Body of pancreas (tissue), 4 donors: ENCODE results near the gene CD70. TPM values are rescaled to one million over a fixed set of nuclear protein-coding genes. Genes with fewer than 3 reads are reported as not detected.
"Not testable (repeated sequence)": the region's sequence is repeated elsewhere in the genome, so short reads cannot be mapped to it uniquely, and the experiment has no call there.

Experiments used
- ATAC-seq: fragments of 150-250 bp; one replicate; pipeline ENCODE4 v1.9.1; 2016
- DNase-seq, 4 donors: peaks; one replicate each; pipeline ENCODE4 v3.0.0-alpha.2; 2019
- H3K27ac ChIP-seq, 4 donors: fragments of 200-600 bp; sonication (generic); 1 replicate in 3 of 4; 2 replicates in 1 of 4; pipeline versions ENCODE4 v1.5.1 to v1.6.1; 2016 to 2019; ENCODE audit warnings: mild to moderate bottlenecking in 1 of 4, mixed read lengths in 1 of 4, moderate library complexity in 1 of 4
- H3K27me3 ChIP-seq, 2 donors: fragments of 200-600 bp; sonication (generic); one replicate each; pipeline ENCODE4 v1.6.0; 2016; ENCODE audit warnings: mild to moderate bottlenecking in 1 of 2
- H3K36me3 ChIP-seq, 2 donors: fragments of 200-600 bp; sonication (generic); replicated peaks in 1 of 2; 2 replicates each; pipeline ENCODE4 v1.5.1; 2016; ENCODE audit warnings: low read depth in 2 of 2; ENCODE audit not compliant: insufficient read depth in 1 of 2
- H3K4me1 ChIP-seq: fragments of 200-600 bp; sonication (generic); one replicate; pipeline ENCODE4 v1.6.0; 2016
- H3K4me3 ChIP-seq, 2 donors: fragments of 200-600 bp; sonication (generic); 1 replicate in 1 of 2; 2 replicates in 1 of 2; pipeline ENCODE4 v1.5.1; 2016 to 2019
- H3K9me3 ChIP-seq, 3 donors: fragments of 200-600 bp; sonication (generic); 1 replicate in 2 of 3; 2 replicates in 1 of 3; pipeline ENCODE4 v1.5.1; 2016
- CTCF ChIP-seq, 7 experiments: fragments of 450-650 bp in 4 of 7; fragments of 200-600 bp in 3 of 7; sonication (generic) in 3 of 7; IDR thresholded peaks; one replicate each; pipeline ENCODE4 v1.5.1; 2016 to 2019; ENCODE audit warnings: antibody characterized with exemption in 7 of 7
- POLR2A ChIP-seq, 3 donors: fragments of 450-650 bp; IDR thresholded peaks; one replicate each; pipeline ENCODE4 v1.6.1; 2016; ENCODE audit warnings: antibody characterized with exemption in 3 of 3, mild to moderate bottlenecking in 2 of 3
- WGBS, 2 donors: methylation state at CpG; one replicate each; pipeline ENCODE4 v1.1.5; 2017; 5-methylcytosine and 5-hydroxymethylcytosine counted together
- intact Hi-C: fragments of 100-400 bp; cut with DNase I; formaldehyde crosslinking; loops from one replicate; pipeline ENCODE4 v1.15.1; 2023
- total RNA-seq, 2 donors: library from RNA; depleted of rRNA; stranded (reverse); fragments of >200 nt; gene quantifications; one replicate each; pipeline ENCODE4 v1.1.0, GENCODE V29; 2016

Gene CD70
- not detected for total RNA-seq

- Histone ChIP-seq H3K27me3 (peaks cover 0 to 20% of the 10 kb centered on the region in 2 donors), H3K9me3 (no peaks in the 10 kb centered on the region)
- no peak for ATAC-seq
These were observed at the start of gene CD70 for GRCh38 chr19:6590827-6591319. Gene CD70 (minus strand): TSS chr19:6591150. CDS start chr19:6591002, 148 bp downstream.

GRCh38 chr19:6640333-6640732 is 49.4 kb upstream of the CD70 start:
- ATAC-seq, H3K27ac ChIP-seq, intact Hi-C loops, DNase-seq, H3K4me3 ChIP-seq, H3K36me3 ChIP-seq, H3K9me3 ChIP-seq, H3K27me3 ChIP-seq, H3K4me1 ChIP-seq: not testable (repeated sequence)
- 72 to 86% methylated on average over 1 to 9 of the region's 9 CpGs for WGBS, 2 donors

More at GRCh38 chr19:6590827-6591319, at the start of gene CD70:
- intact Hi-C loops = no loop called here
- H3K4me1 ChIP-seq = peaks cover 8% of the 10 kb centered on the region
- no peak within 1 kb of the TSS for H3K27ac ChIP-seq
- DNase-seq = no peak
- TF ChIP-seq CTCF (IDR thresholded peaks at IDR 0.05) (no peak), POLR2A (IDR thresholded peaks at IDR 0.05) (no peak)
- H3K36me3 ChIP-seq = no peaks in the 10 kb centered on the region
- WGBS, 2 donors = 0 to 2% methylated on average over 11 to 34 of the region's 35 CpGs
- H3K4me3 ChIP-seq = no peak within 1 kb of the TSS

GRCh38 chr19:6639439-6639838 is 48.5 kb upstream of the CD70 start:
- DNase-seq (no peak), ATAC-seq (no peak)
- Histone ChIP-seq H3K36me3 (no peaks in the 10 kb centered on the region), H3K27me3 (no peaks in the 10 kb centered on the region), H3K4me1 (no peaks in the 10 kb centered on the region), H3K4me3 (no peak overlapping the region), H3K9me3 (no peaks in the 10 kb centered on the region), H3K27ac (no peak overlapping the region)
- WGBS, 2 donors = 52 to 64% methylated on average over 4 of the region's 4 CpGs
- intact Hi-C loops = loop anchor here (10.0 kb wide), 2 partner anchors 115 to 225 kb away; no protein-coding TSS in a partner anchor
- no peak for TF ChIP-seq POLR2A (IDR thresholded peaks at IDR 0.05)
- no peak for TF ChIP-seq CTCF (IDR thresholded peaks at IDR 0.05)

- peak in 2 of 7 experiments; percentile 1 to 3 for TF ChIP-seq CTCF (IDR thresholded peaks at IDR 0.05)
- 55 to 66% methylated on average over 4 of the region's 4 CpGs for WGBS, 2 donors
- not testable (repeated sequence) for H3K9me3 ChIP-seq, H3K36me3 ChIP-seq, ATAC-seq, H3K4me1 ChIP-seq, DNase-seq, H3K4me3 ChIP-seq, H3K27ac ChIP-seq, H3K27me3 ChIP-seq
- intact Hi-C loops = loop anchor here (10.0 kb wide), 2 partner anchors 109 to 231 kb away; no protein-coding TSS in a partner anchor
These were observed 42.5 kb upstream of the CD70 start for GRCh38 chr19:6633456-6633813.

- WGBS, 2 donors = 37 to 49% methylated on average over 23 to 26 of the region's 26 CpGs
- H3K36me3 ChIP-seq, H3K27ac ChIP-seq, H3K4me3 ChIP-seq, H3K27me3 ChIP-seq, H3K9me3 ChIP-seq, H3K4me1 ChIP-seq: not testable (repeated sequence)
- TF ChIP-seq CTCF (IDR thresholded peaks at IDR 0.05) = peak; percentile 50 to 78 (median 69)
- peak; percentile 71 to 83 (median 78) for DNase-seq
- intact Hi-C loops = loop anchor here (10.0 kb wide), 2 partner anchors 108 to 232 kb away; no protein-coding TSS in a partner anchor
- ATAC-seq = peak; percentile 45
These were observed 42.0 kb upstream of the CD70 start for GRCh38 chr19:6632747-6633455.
